ENCODE data around the gene GOT1. TPM values are rescaled to one million over a fixed set of nuclear protein-coding genes. Genes with fewer than 3 reads are reported as not detected.

The GOT1 gene
- total and polyA plus RNA-seq, 2 experiments from 2014 or later: 36.8 to 37.7 TPM

- TF ChIP-seq CTCF (conservative IDR thresholded peaks at IDR 0.05; ENCODE audit: low read depth in 2 of 2): no peak
Measured at GRCh38 chr10:99456931-99457288, 26.5 kb upstream of the GOT1 start (continued).

- no peaks in the 10 kb centered on the region for H3K27me3 ChIP-seq (ENCODE audit: insufficient read depth)
- Mint-ChIP-seq H3K4me1 (peaks cover 8% of the 10 kb centered on the region), H3K9me3 (no peaks in the 10 kb centered on the region), H3K4me3 (no peak overlapping the region), H3K36me3 (ENCODE audit: low read depth) (no peaks in the 10 kb centered on the region), H3K27ac (no peak overlapping the region), H3K27me3 (ENCODE audit: insufficient read depth, low read depth, poor library complexity) (peaks cover 4% of the 10 kb centered on the region)
- H3K4me2 ChIP-seq: no peak overlapping the region
- H3F3A ChIP-seq (replicated peaks; ENCODE audit: low read depth): no peaks in the 10 kb centered on the region
- ATAC-seq (no peak), DNase-seq (ENCODE audit: low spot score) (no peak)
- H4K20me1 ChIP-seq (replicated peaks; ENCODE audit: insufficient read depth): no peaks in the 10 kb centered on the region
- TF ChIP-seq CTCF (conservative IDR thresholded peaks at IDR 0.05; ENCODE audit: low read depth in 2 of 2): no peak
- no peak for TF ChIP-seq STAT1 (IDR thresholded peaks at IDR 0.05; ENCODE audit: unreplicated experiment)
- TF ChIP-seq REST (IDR thresholded peaks at IDR 0.05; ENCODE audit: unreplicated experiment): no peak
- no peaks in the 10 kb centered on the region for H3K79me2 ChIP-seq (replicated peaks; ENCODE audit: insufficient read depth)
- no peak overlapping the region for H2AFZ ChIP-seq
- H3K4me1 ChIP-seq (ENCODE audit: insufficient read depth): peaks cover 10% of the 10 kb centered on the region
- H3K9me2 ChIP-seq (ENCODE audit: insufficient read depth): no peaks in the 10 kb centered on the region; the same call in 1 of the 2 replicates
- no peak overlapping the region for H3K4me3 ChIP-seq
- no peak overlapping the region for H3K27ac ChIP-seq (ENCODE audit: low read depth)
- no peaks in the 10 kb centered on the region for H3K36me3 ChIP-seq (ENCODE audit: insufficient read depth)
Measured at GRCh38 chr10:99456207-99456930, 25.9 kb upstream of the GOT1 start.

DNA sequence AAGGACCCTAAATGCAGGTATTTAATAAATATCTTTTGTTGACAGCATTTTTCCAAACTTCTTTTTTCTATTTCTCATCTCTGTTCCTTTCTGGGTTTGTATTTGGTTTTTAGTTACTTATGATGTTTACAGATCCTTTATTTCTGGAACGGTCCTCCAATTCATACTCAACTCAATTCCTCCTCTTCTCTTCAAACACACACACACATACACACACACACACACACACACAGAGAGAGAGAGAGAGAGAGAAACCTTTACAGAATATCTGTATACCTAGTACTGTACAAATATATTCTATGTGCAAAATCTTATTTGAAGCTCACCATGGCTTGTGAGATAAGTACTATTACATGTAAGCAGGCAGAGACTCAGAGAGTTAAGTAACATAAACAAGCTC, 21.6 kb upstream of the GOT1 start:
- Histone ChIP-seq H3K4me1 (ENCODE audit: insufficient read depth) (peaks cover 25% of the 10 kb centered on the region), H2AFZ (no peak overlapping the region), H3K27me3 (ENCODE audit: insufficient read depth) (no peaks in the 10 kb centered on the region), H3K4me3 (0 out of 2 replicates have a peak overlapping the region, but pooled peaks have one; percentile 31), H4K20me1 (replicated peaks; ENCODE audit: insufficient read depth) (no peaks in the 10 kb centered on the region), H3K79me2 (replicated peaks; ENCODE audit: insufficient read depth) (no peaks in the 10 kb centered on the region), H3K4me2 (peak overlapping the region; percentile 56), H3K27ac (ENCODE audit: low read depth) (no peak overlapping the region), H3K36me3 (ENCODE audit: insufficient read depth) (no peaks in the 10 kb centered on the region), H3K9me2 (ENCODE audit: insufficient read depth) (no peaks in the 10 kb centered on the region; the same call in 1 of the 2 replicates), H3F3A (replicated peaks; ENCODE audit: low read depth) (no peaks in the 10 kb centered on the region)
- DNase-seq (ENCODE audit: low spot score) (no peak), ATAC-seq (no peak)
- Mint-ChIP-seq H3K4me3 (0 out of 3 replicates have a peak overlapping the region, but pooled peaks have one; percentile 1), H3K27me3 (ENCODE audit: insufficient read depth, low read depth, poor library complexity) (no peaks in the 10 kb centered on the region), H3K27ac (0 out of 2 replicates have a peak overlapping the region, but pooled peaks have one; percentile 5), H3K9me3 (no peaks in the 10 kb centered on the region), H3K36me3 (ENCODE audit: low read depth) (no peaks in the 10 kb centered on the region), H3K4me1 (peaks cover 22% of the 10 kb centered on the region)
- no peak for TF ChIP-seq ZNF331 (CRISPR knock-in tag; IDR thresholded peaks at IDR 0.05; ENCODE audit: low read depth)
